Keratinocyte (primary cell): ENCODE data around the gene KICS2. TPM values are rescaled to one million over a fixed set of nuclear protein-coding genes. Genes with fewer than 3 reads are reported as not detected.

ENCODE experiments used
- DNase-seq: peaks from one replicate; pipeline ENCODE4 v3.0.0-alpha.2; 2011; ENCODE audit warnings: low read depth, missing footprints, low spot score
- FAIRE-seq: peaks from 2 replicates; lab custom pipeline; 2011; peaks lifted over from hg19 to GRCh38; lab: Jason Lieb, UNC
- H2AFZ ChIP-seq: 2 replicates; pipeline ENCODE4 v1.6.0; 2012; ENCODE audit warnings: low read length, control low read depth, inconsistent platforms; ENCODE audit not compliant: control insufficient read depth
- H3K27ac ChIP-seq: 2 replicates; pipeline ENCODE4 v1.5.1; 2011; ENCODE audit warnings: low read length; ENCODE audit not compliant: control insufficient read depth, insufficient read depth
- H3K27me3 ChIP-seq: 3 replicates; pipeline ENCODE4 v1.6.0; 2011; ENCODE audit warnings: low read length; ENCODE audit not compliant: control insufficient read depth, insufficient read depth; ENCODE audit errors: extremely low read depth
- H3K36me3 ChIP-seq, 2 experiments: 2 replicates in 1 of 2; 3 replicates in 1 of 2; pipeline ENCODE4 v1.5.1; 2011; ENCODE audit warnings: low read length in 2 of 2, mild to moderate bottlenecking in 1 of 2; ENCODE audit not compliant: control insufficient read depth in 2 of 2, insufficient read depth in 2 of 2; ENCODE audit errors: extremely low read depth in 1 of 2
- H3K4me1 ChIP-seq: 3 replicates; pipeline ENCODE4 v1.5.1; 2011; ENCODE audit warnings: low read length; ENCODE audit not compliant: control insufficient read depth, insufficient read depth; ENCODE audit errors: extremely low read depth
- H3K4me2 ChIP-seq: 3 replicates; pipeline ENCODE4 v1.6.0; 2011; ENCODE audit warnings: low read depth, low read length; ENCODE audit not compliant: control insufficient read depth, insufficient read depth; ENCODE audit errors: extremely low read depth
- H3K4me3 ChIP-seq, 3 experiments: fragments of 200-600 bp in 1 of 3; sonication (generic) in 1 of 3; 2 replicates in 2 of 3; 3 replicates in 1 of 3; pipeline ENCODE4 v1.5.1; 2011 to 2016; ENCODE audit warnings: low read length in 3 of 3, mild to moderate bottlenecking in 3 of 3, control low read depth in 2 of 3, inconsistent platforms in 1 of 3, low read depth in 1 of 3, mixed read lengths in 1 of 3, mixed run types in 1 of 3, moderate library complexity in 1 of 3; ENCODE audit not compliant: control insufficient read depth in 2 of 3, insufficient read depth in 2 of 3; ENCODE audit errors: extremely low read depth in 1 of 3
- H3K79me2 ChIP-seq: 2 replicates; pipeline ENCODE4 v1.6.0; 2012; ENCODE audit warnings: low read length; ENCODE audit not compliant: control insufficient read depth, insufficient read depth
- H3K9ac ChIP-seq: 3 replicates; pipeline ENCODE4 v1.6.0; 2011; ENCODE audit warnings: low read length; ENCODE audit not compliant: control insufficient read depth, insufficient read depth; ENCODE audit errors: extremely low read depth
- H3K9me1 ChIP-seq: 3 replicates; pipeline ENCODE4 v1.6.0; 2011; ENCODE audit warnings: low read length; ENCODE audit not compliant: control insufficient read depth, insufficient read depth; ENCODE audit errors: extremely low read depth
- H3K9me3 ChIP-seq: 2 replicates; pipeline ENCODE4 v1.5.1; 2012; ENCODE audit warnings: low read depth, low read length; ENCODE audit not compliant: control insufficient read depth
- H4K20me1 ChIP-seq: 3 replicates; pipeline ENCODE4 v1.6.0; 2011; ENCODE audit warnings: low read length; ENCODE audit not compliant: control insufficient read depth, insufficient read depth; ENCODE audit errors: extremely low read depth
- CTCF ChIP-seq, 3 experiments: IDR thresholded peaks in 1 of 3; conservative IDR thresholded peaks in 1 of 3; optimal IDR thresholded peaks in 1 of 3; 2 replicates in 2 of 3; 3 replicates in 1 of 3; pipeline versions ENCODE3 to v1.5.1; 2011; ENCODE audit warnings: low read length in 3 of 3, mild to moderate bottlenecking in 3 of 3, moderate library complexity in 2 of 3, control low read depth in 1 of 3, inconsistent platforms in 1 of 3; ENCODE audit not compliant: insufficient read depth in 2 of 3; ENCODE audit errors: extremely low read depth in 1 of 3
- EZH2 ChIP-seq: IDR thresholded peaks from one replicate; pipeline ENCODE4 v1.6.1; 2012; ENCODE audit warnings: inconsistent platforms, mild to moderate bottlenecking, low read length, moderate library complexity
- dilution Hi-C: fragments of 300-500 bp; cut with MboI; formaldehyde crosslinking; loops from one replicate; pipeline ENCODE4 v1.7.0; 2020; ENCODE audit warnings: low sequenced_read_pairs; ENCODE audit not compliant: extremely low pct_ligation_motif_present
- polyA plus RNA-seq, 5 experiments: library from polyadenylated mRNA; depleted of rRNA in 3 of 5; stranded (reverse) in 3 of 5; stranded (forward) in 1 of 5; unstranded in 1 of 5; fragments of >200 nt; gene quantifications; 1 replicate in 1 of 5; 2 replicates in 3 of 5; 3 replicates in 1 of 5; pipeline versions ENCODE4 v1.2.1 to v1.2.3, GENCODE V29; 2011 to 2012; ENCODE audit warnings: missing spikeins in 2 of 5, low read depth in 1 of 5, low replicate concordance in 1 of 5

Gene KICS2
- polyA plus RNA-seq, 1 donor (not counting 4 experiments of a cell fraction or from before 2014, with no cell fraction given), result 6.2 TPM

GRCh38 chr12:64178122-64178521 is 44.0 kb downstream of the KICS2 start:
- Histone ChIP-seq H3K9me3 (no peaks in the 10 kb centered on the region), H3K9me1 (no peaks in the 10 kb centered on the region), H3K79me2 (no peaks in the 10 kb centered on the region), H3K9ac (no peak overlapping the region), H3K36me3 (no peaks in the 10 kb centered on the region), H3K27me3 (no peaks in the 10 kb centered on the region), H3K4me2 (no peak overlapping the region), H2AFZ (no peak overlapping the region), H3K4me3 (no peak overlapping the region), H3K27ac (no peak overlapping the region), H3K4me1 (peaks cover 36% of the 10 kb centered on the region), H4K20me1 (no peaks in the 10 kb centered on the region)
- dilution Hi-C loops, result no loop called here
- DNase-seq (no peak), FAIRE-seq (peak; percentile 5)
- TF ChIP-seq EZH2 (no peak), CTCF (optimal IDR thresholded peaks at IDR 0.05 in 1 of 3, IDR thresholded peaks at IDR 0.05 in 1 of 3, conservative IDR thresholded peaks at IDR 0.05 in 1 of 3; ENCODE audit: extremely low read depth in 1 of 3, insufficient read depth in 2 of 3, low read length in 3 of 3) (no peak)

- Histone ChIP-seq H3K27me3 (no peaks in the 10 kb centered on the region), H3K79me2 (no peaks in the 10 kb centered on the region), H3K4me3 (no peak overlapping the region), H3K4me1 (peaks cover 35% of the 10 kb centered on the region), H4K20me1 (no peaks in the 10 kb centered on the region), H3K27ac (no peak overlapping the region), H3K9me3 (no peaks in the 10 kb centered on the region), H2AFZ (no peak overlapping the region), H3K9ac (no peak overlapping the region), H3K4me2 (no peak overlapping the region), H3K36me3 (no peaks in the 10 kb centered on the region), H3K9me1 (no peaks in the 10 kb centered on the region)
- no peak for TF ChIP-seq EZH2
- no peak for TF ChIP-seq CTCF (optimal IDR thresholded peaks at IDR 0.05 in 1 of 3, IDR thresholded peaks at IDR 0.05 in 1 of 3, conservative IDR thresholded peaks at IDR 0.05 in 1 of 3; ENCODE audit: extremely low read depth in 1 of 3, insufficient read depth in 2 of 3, low read length in 3 of 3)
- no peak for DNase-seq
- dilution Hi-C loops, result no loop called here
- no peak for FAIRE-seq
These were observed 45.1 kb downstream of the KICS2 start for GRCh38 chr12:64177001-64177400.
